DOHH2 (cell line): ENCODE measurements around the gene ARAP1.

Experiments used
- H3F3A ChIP-seq: fragments of 200-600 bp; sonication (generic), shearing (Covaris generic); 2 replicates; pipeline ENCODE4 v1.6.0; 2016; ENCODE audit warnings: antibody characterized with exemption, mild to moderate bottlenecking; ENCODE audit not compliant: control insufficient read depth, insufficient read depth
- H3K27ac ChIP-seq: fragments of 200-600 bp; sonication (generic); 2 replicates; pipeline ENCODE4 v1.5.1; 2014; ENCODE audit warnings: low read depth, mild to moderate bottlenecking, low read length, moderate library complexity
- H3K27me3 ChIP-seq: fragments of 200-600 bp; sonication (generic); 2 replicates; pipeline ENCODE4 v1.6.1; 2014; ENCODE audit warnings: mild to moderate bottlenecking, low read length, mixed read lengths; ENCODE audit not compliant: control insufficient read depth
- H3K36me3 ChIP-seq: fragments of 200-600 bp; sonication (generic); 2 replicates; pipeline ENCODE4 v1.6.1; 2014; ENCODE audit warnings: mild to moderate bottlenecking, low read length, moderate library complexity, mixed read lengths; ENCODE audit not compliant: control insufficient read depth
- H3K4me1 ChIP-seq: fragments of 200-600 bp; sonication (generic); 2 replicates; pipeline ENCODE4 v1.6.1; 2014; ENCODE audit warnings: mild to moderate bottlenecking, low read length, mixed read lengths; ENCODE audit not compliant: control insufficient read depth
- H3K4me2 ChIP-seq: fragments of 200-600 bp; sonication (generic); 2 replicates; pipeline ENCODE4 v1.6.0; 2014; ENCODE audit warnings: mild to moderate bottlenecking, low read length, moderate library complexity
- H3K4me3 ChIP-seq: fragments of 200-600 bp; sonication (generic); 2 replicates; pipeline ENCODE4 v1.5.1; 2014; ENCODE audit warnings: mild to moderate bottlenecking, low read length, mixed read lengths
- H3K79me2 ChIP-seq: fragments of 200-600 bp; sonication (generic); 2 replicates; pipeline ENCODE4 v1.6.1; 2014; ENCODE audit warnings: mild to moderate bottlenecking, low read length, mixed read lengths; ENCODE audit not compliant: control insufficient read depth
- H3K9me2 ChIP-seq: fragments of 200-600 bp; sonication (generic); replicated peaks from 2 replicates; pipeline ENCODE4 v1.6.1; 2014; ENCODE audit warnings: mild to moderate bottlenecking, low read length, mixed read lengths; ENCODE audit not compliant: control insufficient read depth
- H3K9me3 ChIP-seq: fragments of 200-600 bp; sonication (generic); 2 replicates; pipeline ENCODE4 v1.6.1; 2014; ENCODE audit warnings: antibody characterized with exemption, low read length, mixed read lengths; ENCODE audit not compliant: control insufficient read depth, insufficient read depth
- H4K20me1 ChIP-seq: fragments of 200-600 bp; sonication (generic); 2 replicates; pipeline ENCODE4 v1.6.0; 2014; ENCODE audit warnings: low read depth, mild to moderate bottlenecking, antibody characterized with exemption, low read length, moderate library complexity; ENCODE audit not compliant: control insufficient read depth, insufficient read depth
- CTCF ChIP-seq: fragments of 200-600 bp; sonication (generic); IDR thresholded peaks from one replicate; pipeline ENCODE4 v1.5.1; 2014; ENCODE audit warnings: antibody characterized with exemption, mild to moderate bottlenecking, low read depth, low read length; ENCODE audit not compliant: poor library complexity, severe bottlenecking
- EZH2phosphoT487 ChIP-seq: fragments of 200-600 bp; sonication (generic); IDR thresholded peaks from 2 replicates; pipeline ENCODE4 v1.6.1; 2017; ENCODE audit warnings: borderline replicate concordance, mild to moderate bottlenecking, antibody characterized with exemption, low read length, moderate library complexity, mixed read lengths

Gene ARAP1

GRCh38 chr11:72653649-72654048 is 98.6 kb downstream of the ARAP1 start:
- Histone ChIP-seq H3K9me2 (no peaks in the 10 kb centered on the region), H3K4me2 (no peak overlapping the region), H3K4me3 (no peak overlapping the region), H3K79me2 (no peaks in the 10 kb centered on the region), H3K27me3 (0 out of 2 replicates have a peak, but pooled peaks cover 2% of the 10 kb centered on the region), H3F3A (no peaks in the 10 kb centered on the region), H3K4me1 (no peaks in the 10 kb centered on the region), H3K27ac (no peak overlapping the region), H3K36me3 (no peaks in the 10 kb centered on the region), H4K20me1 (no peaks in the 10 kb centered on the region; the same call in 1 of the 2 replicates), H3K9me3 (no peaks in the 10 kb centered on the region)
- TF ChIP-seq CTCF (no peak), EZH2phosphoT487 (no peak)

- no peak for TF ChIP-seq CTCF
- no peak overlapping the region for H3K4me2 ChIP-seq
Measured at GRCh38 chr11:72652873-72653630, 99.2 kb downstream of the ARAP1 start.

GRCh38 chr11:72652133-72652532 is 100.1 kb downstream of the ARAP1 start:
- H3K27me3 ChIP-seq: 0 out of 2 replicates have a peak, but pooled peaks cover 2% of the 10 kb centered on the region
- TF ChIP-seq EZH2phosphoT487 (no peak), CTCF (no peak)

More at GRCh38 chr11:72652873-72653630, 99.2 kb downstream of the ARAP1 start:
- Histone ChIP-seq H3K9me3 (no peaks in the 10 kb centered on the region), H3K9me2 (no peaks in the 10 kb centered on the region), H4K20me1 (no peaks in the 10 kb centered on the region; the same call in 1 of the 2 replicates), H3K27ac (no peak overlapping the region), H3K79me2 (no peaks in the 10 kb centered on the region), H3F3A (no peaks in the 10 kb centered on the region), H3K4me1 (no peaks in the 10 kb centered on the region), H3K4me3 (no peak overlapping the region), H3K36me3 (no peaks in the 10 kb centered on the region), H3K27me3 (0 out of 2 replicates have a peak, but pooled peaks cover 2% of the 10 kb centered on the region)

More at GRCh38 chr11:72652133-72652532, 100.1 kb downstream of the ARAP1 start:
- Histone ChIP-seq H3K9me2 (no peaks in the 10 kb centered on the region), H3K9me3 (no peaks in the 10 kb centered on the region), H4K20me1 (no peaks in the 10 kb centered on the region; the same call in 1 of the 2 replicates), H3K79me2 (no peaks in the 10 kb centered on the region), H3K4me1 (no peaks in the 10 kb centered on the region), H3K4me2 (no peak overlapping the region), H3K4me3 (no peak overlapping the region), H3F3A (no peaks in the 10 kb centered on the region), H3K36me3 (no peaks in the 10 kb centered on the region), H3K27ac (no peak overlapping the region)
